ENCODE data around the gene B4GALT2. TPM values are rescaled to one million over a fixed set of nuclear protein-coding genes. Genes with fewer than 3 reads are reported as not detected.

B4GALT2 gene
- total and polyA plus RNA-seq, 2 of the 8 experiments (the other 6 are each of a cell fraction or from before 2014, with no cell fraction given): 56.5 to 121 TPM

- TF ChIP-seq TAF7 (optimal IDR thresholded peaks at IDR 0.05; ENCODE audit: borderline replicate concordance, low read depth, low read length) (no peak), POLR2AphosphoS5 (IDR thresholded peaks at IDR 0.05; ENCODE audit: low read depth, low read length) (no peak), CBX8 (IDR thresholded peaks at IDR 0.05; ENCODE audit: borderline replicate concordance, low read depth, low read length) (no peak), SIX5 (IDR thresholded peaks at IDR 0.05; ENCODE audit: low read depth, low read length) (no peak)
Measured at GRCh38 chr1:44000122-44000665, 21.2 kb downstream of the B4GALT2 start (continued).

All from H1 (cell line).